ENCODE results near the gene SLC2A9.

DNA sequence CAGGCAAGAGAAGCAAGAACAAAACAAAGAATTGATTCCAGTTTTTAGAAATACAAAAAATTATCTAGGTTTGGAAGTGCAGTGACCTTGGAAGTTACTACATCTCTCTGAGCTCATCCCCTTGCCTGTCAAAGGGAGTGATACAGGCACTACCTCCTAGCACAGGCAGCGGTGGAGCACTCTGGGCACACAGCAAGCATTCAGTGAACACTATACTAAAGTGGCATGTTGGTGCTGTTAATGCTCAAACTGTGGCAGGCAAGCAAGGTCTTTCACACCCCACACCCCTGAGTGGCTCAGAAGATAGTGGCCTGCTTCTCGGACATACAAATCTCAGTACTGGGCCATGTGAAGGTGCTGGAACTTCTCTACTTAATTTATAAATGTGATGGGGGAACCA lies 188.7 kb downstream of the SLC2A9 start:
- TF ChIP-seq POLR2A (IDR thresholded peaks at IDR 0.05; ENCODE audit: low read length) = no peak
- TF ChIP-seq GATA1 (IDR thresholded peaks at IDR 0.05; ENCODE audit: low read depth, low read length) = no peak

Data from erythroblast (primary cell).